ENCODE data around the gene ZDHHC8.

The ZDHHC8 gene

DNA sequence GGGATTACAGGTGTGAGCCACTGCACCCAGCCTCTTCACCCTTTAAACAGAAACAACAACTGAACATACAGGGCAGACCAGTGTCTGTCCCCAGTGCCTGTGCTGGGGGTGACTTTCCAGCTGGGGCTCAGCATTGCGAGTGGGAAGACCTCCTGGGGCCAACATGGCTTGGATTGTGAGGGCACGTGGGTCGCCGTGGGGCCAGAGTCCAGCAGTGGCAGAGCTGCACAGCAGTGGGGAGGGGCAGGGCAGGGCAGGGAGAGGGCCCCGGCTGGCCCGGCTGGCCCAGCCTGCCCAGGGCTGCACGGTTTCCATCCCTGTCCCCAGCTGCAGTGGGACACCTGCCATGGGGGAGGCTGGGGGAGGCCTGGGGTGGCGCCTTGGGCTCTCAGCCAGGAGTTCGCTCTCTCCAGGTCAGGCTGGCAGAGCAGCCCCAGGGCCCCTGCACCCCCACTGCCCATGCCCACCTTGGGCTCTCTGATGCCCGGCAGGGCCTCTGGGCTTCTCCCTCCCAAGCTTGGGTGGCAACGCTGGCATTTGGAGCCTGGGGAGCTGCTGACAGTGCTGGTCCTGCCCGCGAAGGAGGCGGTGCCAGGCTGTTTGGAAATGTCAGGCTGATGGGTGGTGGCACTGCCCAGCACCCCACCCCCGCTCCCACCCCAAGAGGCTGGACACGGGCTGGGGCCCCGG is 49.7 kb downstream of the ZDHHC8 start:
- no peak for DNase-seq

DNA sequence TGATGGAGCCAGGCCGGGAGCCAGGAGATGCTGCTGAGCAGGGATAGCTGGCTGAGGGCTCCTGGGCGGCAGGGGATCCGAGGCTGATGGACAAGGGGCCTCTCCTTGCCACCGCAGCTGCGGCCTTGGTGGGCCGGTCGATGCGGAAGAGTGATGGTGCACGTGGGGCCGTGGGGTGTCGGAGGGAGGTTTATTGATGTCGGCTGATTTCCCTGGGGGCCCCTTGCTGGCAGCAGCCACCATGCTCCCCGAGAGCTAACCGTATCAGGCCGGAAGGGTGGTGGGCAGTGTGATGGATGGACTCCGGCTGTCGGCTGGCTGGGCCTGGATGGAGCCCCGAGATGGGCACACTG is 50.3 kb downstream of the ZDHHC8 start:
- no peak for DNase-seq

DNA sequence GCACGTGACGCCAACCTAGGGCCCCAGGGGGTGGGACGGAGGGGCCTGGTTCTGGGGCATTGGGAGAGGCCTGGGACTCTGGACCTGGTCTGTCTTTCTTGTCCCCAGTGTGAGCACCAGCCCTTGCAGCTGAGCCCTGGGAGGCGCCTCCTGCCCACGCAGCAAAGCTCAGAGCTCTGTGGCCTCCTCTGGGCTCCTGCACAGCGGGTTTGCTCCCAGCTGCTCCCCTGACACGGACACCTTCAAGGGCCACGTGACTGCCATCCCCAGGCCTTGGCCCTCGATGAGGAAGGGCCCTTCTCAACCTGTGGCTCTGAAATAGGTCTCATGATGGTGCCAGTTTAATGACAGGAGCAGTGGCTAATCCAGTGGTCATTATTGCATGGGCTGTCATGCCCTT is 50.8 kb downstream of the ZDHHC8 start:
- DNase-seq = no peak

DNA sequence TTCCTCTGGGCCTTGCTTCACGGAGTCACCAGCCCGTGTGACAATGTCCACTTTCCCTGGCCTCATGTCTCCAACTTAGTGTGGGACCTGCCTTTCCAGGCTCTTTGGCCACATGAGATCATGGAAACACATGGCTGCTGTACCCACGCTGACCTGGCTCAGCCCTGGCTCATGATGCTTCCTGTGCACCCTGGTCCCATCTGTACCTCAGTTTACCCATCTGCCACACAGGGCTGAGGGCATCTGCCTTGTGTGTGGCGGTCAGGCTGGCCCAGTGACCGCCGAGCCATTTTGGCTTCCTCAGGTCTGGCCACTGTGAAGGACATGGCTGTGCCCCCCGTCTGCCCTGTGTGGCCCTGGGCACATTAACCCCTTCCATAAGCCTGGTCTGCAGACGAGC is 51.5 kb downstream of the ZDHHC8 start:
- no peak for DNase-seq

DNA sequence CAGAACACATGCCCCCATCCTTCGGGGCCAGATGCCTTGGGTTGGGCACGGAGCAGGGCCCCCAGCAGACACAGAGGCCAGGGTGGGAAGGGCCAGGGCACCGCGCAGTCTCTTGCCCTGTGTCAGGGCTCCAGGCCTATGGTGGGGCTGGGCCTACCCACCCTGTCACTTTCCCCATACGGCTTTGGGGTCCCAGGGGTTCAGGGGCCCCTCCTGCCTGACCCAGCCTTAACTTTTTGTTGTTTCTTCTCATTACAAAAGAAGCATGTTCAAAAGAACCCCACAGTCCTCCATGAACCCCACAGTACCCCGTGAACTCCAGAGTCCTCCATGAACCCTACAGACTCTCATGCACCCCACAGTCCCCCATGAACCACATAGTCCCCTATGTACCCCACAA is 52.2 kb downstream of the ZDHHC8 start:
- DNase-seq = no peak

DNA sequence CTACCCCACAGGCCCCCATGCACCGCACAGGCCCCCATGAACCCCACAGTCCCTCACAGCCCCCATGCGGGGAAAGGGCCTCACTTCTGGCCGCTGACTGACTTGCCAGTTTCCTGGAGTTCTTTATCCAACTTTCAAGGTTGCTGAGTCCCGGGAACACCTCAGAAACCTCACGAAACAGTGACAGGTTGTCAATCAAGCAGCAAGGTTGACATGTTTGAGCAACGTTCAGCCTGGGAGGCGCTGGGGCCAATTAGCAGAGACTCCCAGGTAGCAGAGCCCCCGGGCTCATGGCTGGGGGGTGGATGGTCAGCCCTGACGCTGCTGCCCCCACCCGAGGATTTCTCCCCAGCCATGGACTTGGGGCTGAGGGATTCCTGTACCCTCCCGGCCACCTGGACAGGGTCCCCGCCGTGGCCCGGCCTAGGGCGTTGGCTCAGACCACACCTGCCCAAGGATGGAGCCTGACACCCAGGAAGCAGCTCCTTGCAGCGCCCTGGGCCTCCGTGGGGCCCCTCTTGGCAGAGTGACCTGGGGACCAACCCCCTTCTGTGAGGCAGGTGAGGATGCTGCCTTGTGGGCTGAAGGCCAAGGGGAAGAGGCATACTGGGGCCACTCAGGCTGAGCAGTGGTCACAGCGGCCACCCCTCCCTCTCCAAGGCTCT is 53.0 kb downstream of the ZDHHC8 start:
- DNase-seq = no peak

DNA sequence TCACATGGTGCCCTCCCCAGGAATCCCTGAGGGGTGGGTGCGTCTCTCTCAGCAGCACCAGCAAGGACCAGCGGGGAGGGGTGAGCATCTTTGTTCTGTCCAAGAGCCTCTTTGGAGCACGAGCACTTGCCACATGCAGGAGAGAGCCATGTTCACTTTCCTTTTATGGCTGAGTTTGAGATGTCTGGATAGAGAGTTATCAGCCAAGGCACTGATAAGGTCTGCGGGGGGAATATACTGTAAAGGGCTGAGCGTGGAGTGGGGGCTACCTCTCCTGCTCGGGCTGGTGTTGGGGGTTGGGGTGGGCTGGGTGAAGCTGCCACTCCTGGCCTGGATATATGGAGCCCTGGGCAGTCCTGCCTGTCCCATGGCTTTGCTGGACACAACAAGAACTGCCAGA is 54.1 kb downstream of the ZDHHC8 start:
- no peak for DNase-seq

DNA sequence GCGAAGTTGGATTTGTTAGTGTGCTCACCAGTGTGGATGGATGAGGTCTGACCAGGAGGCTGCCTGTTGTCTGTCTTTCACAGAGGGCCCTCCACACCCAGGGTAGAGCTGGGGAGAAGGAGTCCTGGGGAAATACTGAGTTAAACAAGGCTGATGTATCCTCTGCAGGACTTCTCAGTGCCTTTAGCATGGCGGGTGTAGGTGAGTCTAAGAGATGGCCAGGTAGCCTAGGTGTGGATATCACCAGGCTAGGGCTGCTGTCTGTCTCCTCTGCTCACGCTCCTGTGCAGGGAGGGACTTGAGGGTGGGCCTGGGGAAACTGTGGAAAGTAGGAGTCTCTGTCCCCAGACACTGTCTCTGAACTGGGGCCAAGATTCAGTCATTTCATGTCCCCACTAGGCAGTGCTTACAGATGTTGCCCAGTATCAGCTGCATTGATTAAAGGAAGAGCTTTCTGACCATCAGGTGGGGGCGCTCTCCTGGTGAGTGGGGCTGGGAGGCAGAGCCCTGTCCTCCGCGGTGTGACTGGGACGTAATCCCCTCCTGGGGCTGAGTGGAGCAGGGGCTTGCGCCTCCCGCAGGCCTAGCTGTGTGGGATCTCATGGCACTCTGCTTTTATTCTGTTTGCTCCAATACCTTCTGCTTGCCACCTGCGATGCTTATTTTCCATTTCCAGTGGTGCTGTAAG is 54.7 kb downstream of the ZDHHC8 start:
- no peak for DNase-seq

DNA sequence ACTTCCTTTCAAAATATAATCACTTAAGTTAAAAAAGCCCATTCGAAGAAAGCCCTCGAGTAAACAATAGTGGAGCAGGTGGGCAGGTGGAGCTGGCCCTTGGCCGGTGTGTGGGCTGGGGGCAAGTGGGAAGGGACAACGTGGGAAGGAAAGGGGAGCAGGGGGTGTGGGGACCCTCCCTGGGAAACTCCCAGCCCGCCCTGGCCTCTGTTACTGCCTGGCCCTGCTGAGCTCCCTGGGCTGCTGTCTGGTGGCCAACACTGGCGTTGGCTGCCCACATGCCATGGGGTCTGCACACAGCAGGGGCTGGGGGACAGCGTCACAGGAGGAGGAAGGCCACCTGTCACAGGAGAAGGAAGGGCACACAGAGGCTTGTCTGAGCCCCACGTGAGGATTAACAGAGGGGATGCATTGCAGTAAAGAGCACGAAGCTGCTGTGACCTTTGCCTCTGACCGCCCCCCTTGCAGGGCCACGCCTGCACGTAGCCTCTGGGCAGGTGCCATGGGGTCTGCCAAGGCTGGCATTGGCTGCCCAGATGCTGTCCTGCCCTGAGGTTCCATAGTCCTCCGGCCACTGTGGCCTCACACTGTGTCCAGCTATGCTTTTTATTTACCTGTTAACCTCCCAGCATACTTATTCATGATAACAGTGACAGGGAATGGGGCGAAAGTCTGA is 55.4 kb downstream of the ZDHHC8 start:
- DNase-seq = no peak

DNA sequence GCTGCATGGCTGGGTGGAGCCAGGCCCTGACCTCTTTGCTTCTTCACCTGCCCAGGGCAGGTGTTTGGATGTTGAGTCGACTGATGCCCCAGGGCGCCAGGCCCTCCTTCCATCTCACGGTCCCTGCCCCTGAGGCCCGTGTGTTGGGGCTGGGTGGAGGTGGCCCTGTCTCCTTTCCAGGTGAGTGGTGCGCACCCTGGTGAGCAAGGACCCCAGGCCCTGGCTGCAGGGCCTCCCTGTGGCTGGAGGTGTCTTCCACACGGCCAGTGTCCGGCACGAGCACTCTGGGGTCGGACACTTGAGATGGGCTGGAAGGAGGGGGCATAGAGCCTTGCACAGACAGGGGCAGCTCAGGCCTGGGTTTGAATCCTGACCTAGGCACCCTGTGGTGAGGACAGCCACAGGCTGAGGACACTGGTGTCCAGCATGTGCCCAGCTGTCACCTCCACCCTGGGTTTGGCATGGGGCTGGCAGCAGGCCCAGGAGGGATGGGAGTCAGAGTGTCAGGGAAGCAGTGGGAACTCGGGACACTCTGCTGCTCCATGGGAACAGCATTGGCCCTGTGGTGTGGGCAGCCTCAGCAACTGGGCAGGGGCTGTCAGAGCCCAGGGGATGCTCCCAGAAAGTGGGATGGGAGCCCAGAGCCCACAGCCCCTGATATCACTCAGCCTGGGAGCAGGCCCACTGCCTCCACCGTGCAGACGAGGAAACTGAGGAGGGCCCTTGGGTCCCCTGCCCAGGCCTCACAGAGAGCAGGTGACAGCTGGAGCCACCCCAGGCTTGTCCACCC is 56.4 kb downstream of the ZDHHC8 start:
- DNase-seq = no peak

DNA sequence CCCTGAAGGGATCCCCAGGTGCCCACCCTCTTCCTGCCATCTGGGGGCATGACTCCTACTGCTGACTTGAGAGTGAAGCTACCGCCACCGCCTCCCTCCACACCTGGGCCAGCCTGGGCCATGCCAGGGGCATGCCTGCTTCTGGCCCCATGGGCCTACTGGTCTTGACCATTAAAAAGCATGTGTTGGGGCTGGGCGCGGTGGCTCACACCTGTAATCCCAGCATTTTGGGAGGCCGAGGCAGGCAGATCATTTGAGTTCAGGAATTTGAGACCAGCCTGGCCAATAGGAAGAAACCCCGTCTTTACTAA is 56.9 kb downstream of the ZDHHC8 start:
- no peak for DNase-seq

DNA sequence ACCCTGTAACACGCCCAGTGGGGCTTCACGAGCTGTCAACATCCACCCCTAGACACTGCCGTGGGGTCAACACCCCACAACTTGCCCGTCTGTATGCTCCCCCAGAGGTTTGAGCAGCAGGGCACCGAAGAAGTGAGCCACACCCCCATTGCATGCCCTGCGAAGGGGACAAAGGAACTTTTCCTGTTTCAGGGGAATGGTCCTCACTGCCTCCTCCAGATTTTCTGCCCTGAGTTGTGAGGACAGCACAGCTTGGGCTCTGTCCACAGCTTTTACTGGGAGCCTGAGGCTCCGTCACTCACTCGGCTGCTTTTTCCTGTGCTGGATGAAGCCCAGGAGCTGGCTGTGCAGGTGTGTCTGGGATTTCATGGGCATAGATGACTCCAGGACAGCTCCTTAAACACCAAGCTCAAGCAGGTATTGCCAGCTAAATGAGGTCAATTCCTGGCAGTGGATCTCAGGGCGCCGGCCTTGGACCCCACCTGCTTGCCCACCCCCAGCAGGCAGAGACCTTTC is 59.5 kb downstream of the ZDHHC8 start:
- no peak for DNase-seq

DNA sequence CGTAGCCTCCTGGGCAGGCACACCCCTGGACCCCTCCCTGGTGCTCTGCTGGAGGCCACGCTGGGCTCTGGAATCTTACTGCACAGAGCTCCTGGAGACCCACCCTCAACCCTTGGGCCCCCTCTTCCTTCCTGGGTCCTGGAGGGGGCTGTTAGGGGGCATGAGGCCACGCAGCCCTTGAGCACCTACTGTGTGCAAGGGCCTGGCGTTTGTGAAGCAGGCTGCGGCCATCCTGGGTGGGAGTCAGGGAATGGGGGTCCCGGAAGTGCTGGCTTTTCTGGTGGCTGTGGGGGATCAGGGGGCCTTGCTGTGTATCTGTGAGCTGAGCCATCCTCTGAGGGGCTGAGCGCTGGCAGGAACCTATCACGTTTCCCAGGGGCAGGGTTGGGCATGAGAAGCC is 60.2 kb downstream of the ZDHHC8 start:
- no peak for DNase-seq

DNA sequence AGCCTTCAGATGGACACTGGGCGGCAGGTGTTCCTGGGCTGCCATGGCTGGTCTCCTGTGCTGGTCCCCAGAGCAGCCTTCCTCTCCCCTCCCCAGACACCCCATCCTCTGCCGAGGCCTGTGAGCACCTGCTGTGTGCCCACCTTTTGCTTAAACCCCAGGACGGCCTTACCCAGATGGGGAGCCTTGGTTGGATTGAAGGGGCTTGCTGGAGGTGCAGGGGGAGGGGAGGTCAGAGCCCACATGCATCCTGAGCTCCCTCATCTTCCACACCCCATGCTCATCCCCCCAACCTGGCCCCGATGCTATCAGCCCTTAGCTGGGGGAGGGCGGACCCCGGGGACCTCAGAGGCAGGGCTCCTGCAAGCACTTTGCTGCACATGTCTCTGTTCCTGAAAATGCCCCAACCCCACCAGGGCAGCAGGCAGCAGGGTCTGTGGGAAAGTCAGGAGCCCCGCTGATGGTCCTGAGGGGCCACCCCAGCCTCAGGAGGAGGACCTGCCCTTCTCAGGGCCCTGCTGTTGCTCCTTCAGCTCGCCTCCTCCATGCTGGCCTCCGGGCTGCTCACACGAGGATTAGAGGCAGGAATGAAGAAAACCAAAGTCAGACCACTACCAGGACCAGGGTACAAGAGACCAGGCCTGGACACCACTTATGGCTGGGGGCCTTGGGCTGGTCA is 60.8 kb downstream of the ZDHHC8 start:
- no peak for DNase-seq

DNA sequence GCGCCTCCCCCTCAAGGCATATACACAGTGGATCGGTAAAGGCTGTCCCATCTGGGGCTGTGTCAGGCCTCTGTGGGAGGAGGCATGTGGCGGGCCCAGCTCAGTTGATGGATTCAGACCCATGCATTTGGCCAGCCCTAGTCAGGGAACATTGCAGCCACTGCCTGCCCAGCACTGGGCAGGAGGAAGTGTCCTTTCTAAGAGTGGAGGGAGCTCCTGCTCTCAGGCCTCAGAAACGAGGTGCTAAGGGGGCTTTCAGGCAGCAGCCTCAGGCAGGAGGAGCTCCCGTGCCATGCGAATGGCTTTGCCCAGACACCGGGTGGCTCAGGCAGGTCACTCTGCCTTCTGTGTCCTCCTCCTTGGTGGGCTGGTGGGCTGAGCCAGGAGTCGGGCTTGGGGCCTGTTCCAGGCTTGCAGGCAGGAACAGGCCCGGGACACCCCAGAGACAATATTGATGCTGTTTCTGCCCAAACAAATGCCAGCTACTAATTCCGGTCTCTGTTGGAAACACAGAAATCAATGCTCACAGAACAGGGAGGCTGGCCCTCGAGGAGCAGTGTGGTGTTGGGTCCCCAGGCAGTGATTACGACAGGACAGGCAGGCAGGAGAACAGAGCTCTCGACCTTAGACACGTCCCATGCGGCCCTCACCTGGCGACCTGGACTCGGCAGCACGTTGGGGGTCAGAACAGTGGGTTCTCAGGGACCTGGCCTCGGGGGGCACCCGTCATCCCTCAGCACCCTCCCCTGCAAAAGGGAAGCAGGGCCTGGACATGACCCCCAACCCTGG is 61.6 kb downstream of the ZDHHC8 start:
- DNase-seq = no peak

DNA sequence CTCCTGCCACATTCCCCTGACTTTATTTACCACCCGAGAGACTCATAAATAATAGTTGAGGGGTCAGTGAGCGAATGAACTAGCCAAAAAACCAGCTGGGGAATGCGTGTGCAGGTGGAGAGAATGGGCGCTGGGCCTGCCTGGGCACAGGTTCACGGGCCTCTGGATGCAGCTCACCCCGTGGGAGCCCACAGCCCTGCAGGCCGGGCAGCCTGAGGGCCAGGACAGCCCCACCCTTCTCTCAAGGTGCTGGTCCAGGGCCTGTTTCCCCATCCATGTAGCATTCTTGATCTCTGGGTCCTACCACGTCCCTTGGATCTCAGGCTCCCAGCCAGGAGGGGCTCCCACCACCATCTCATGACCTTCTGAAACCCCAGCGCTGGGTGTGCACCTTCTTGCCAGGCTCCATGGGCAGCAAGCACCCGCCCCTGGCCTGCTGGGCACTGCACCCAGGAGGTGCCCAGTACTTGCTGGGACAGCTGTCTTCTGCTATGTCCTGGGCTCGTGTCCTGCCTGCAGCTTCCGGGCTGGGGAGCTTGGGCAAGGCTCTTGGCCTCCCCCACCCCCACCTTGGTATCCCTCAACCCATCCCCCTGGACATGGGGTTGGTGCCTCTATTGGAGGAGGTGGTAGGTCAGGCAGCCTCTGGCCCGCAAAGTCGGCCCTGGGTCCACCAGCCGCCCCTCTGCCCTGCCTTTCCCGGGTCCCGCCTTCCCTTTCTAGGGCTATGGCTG is 62.3 kb downstream of the ZDHHC8 start:
- no peak for DNase-seq

DNA sequence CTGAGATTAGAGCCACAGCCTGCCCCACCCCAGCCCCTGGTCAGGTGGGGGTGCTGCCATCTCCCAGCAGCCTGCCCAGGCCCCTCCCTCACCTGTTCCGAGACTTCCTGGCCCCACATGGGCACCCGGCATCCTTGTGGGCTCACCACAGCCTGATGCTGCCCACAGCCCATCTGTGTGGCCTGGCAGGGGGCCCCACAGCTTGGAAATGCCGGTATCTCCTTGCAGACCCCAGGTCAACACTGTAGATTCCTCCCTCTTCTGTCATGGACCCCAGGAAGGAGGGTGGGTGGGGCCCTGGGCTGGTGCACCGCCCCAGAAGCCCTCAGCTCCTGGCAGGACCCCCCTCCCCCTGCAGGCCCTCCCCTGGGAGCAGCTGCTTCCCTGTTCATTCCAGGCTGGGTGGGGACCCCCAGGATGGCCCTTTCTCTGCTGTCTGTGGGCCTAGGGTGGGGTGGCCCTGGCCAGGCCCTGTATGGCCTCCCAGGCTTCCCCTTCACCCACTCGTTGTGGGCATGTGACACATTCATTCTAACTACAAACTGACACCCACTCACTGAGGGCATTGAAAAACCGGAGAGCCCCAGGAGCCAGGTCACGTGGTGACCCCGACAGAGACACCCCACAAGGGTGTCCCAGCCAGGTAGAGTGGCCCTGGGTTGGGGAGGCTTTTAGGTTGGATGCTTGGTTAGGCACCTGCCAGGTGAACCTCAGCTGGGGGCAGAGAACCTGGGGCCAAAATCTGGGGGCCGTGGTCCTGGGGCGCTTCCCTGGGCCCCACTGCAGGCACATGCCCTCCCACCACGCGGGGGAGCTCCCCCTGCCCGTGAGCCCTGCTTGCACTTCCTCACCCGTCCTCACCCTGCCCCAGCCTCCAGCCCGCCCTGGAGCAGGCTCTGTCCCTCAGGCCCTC is 63.3 kb downstream of the ZDHHC8 start:
- DNase-seq = no peak

DNA sequence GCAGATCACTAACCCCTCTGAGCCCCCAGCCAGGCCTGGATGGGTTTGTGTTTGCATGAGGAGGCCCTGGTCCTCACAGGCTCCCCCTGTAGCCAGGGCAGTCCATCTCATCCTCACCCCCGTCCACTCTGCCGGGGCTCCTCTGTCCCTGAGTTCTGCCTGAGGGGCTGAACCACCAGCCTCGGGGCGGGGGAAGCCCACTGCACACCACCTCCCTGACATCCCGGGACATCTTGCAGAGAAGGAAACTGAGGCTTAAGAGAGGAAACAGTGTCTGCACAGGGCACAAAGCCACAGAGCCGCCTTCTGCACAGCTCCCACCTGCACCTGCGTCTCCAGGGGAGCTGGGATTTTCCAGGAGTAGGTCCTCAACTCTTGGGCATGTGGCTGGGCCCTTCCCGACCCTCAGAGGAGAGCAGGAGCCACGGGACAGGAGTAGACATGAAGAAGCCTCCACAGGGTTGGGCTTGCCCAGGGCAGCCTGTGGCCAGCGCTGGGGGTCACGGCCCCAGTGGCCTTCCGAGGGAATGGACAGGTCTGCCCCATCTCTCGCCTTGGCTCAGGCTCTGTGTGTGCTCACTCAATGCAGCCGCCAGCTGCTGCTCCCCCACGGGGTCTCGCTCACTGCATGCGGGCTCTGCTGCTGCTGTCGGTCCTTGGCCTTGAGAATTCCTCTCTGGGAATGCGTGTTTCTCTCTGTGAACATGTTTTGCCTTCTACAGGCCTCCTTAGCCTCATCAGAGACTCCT is 64.7 kb downstream of the ZDHHC8 start:
- no peak for DNase-seq

All from NCI-H1105 (cell line).